ENCODE results near the gene CIBAR2. TPM values are rescaled to one million over a fixed set of nuclear protein-coding genes. Genes with fewer than 3 reads are reported as not detected.
"Not testable (repeated sequence)": the region's sequence is repeated elsewhere in the genome, so short reads cannot be mapped to it uniquely, and the experiment has no call there.

CIBAR2 gene
- total RNA-seq, 1 experiment from 2014 or later, result not detected

DNA sequence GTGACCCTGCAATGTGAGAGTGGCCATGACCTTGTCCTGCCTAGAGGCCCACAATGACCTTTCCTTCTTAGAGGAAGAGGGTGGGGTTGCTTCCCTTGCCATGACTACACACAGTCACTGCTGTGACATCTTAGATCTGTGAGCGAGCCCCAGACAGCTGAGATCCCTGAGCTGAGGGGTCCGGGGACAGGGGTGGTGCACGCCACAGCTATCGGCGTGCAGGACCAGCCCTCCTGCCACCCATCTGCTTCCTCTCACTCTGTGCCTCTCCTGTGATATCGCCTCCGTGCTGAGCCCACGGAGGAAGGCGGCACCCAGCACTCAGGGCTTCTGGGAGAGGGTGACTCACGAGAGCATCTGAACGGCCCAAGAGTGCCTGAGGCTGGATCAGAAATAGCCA lies 49.4 kb downstream of the CIBAR2 start:
- DNase-seq (ENCODE audit: low read depth), result no peak

DNA sequence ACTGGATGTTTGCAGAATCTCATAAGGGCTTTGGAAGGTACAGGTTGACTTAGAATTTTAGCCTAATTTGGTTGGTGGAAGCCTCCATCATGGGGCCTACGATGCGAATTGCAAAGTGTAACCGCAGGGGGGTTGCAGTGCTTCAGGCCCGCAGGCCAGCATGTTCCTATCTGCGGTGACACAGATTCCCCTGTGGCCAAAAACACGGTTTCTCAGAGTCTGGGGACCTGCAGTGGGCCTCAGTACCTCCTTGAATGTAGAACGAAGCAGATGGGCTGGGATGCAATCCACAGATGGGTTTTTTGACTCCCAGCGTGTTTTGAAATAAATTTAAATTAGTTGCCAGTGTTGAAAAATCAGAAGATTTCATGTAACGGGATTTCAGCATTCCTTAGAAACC lies 49.9 kb downstream of the CIBAR2 start:
- DNase-seq (ENCODE audit: low read depth), result no peak

- no peak for DNase-seq (ENCODE audit: low read depth)
Observed at GRCh38 chr16:85061566-85061965, 50.7 kb downstream of the CIBAR2 start.

DNA sequence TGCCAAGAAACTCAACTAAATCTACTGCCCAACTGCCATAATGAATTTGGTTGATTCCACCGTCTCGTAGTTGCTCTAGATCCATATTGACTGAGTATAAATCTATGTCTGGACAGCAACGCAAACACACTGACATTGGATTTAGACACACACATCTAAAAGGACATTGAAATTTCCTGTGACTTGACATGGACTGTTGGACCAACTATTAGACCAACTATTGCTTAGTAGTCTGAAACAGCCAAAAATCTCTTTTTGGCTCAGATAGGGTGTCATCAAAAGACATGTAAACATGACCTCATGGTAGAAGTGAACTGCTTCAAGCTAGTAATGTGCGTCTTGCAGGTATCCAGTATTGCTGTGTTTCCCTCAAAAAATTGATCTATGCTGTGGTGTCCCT lies 53.4 kb downstream of the CIBAR2 start:
- DNase-seq (ENCODE audit: low read depth), result no peak

GRCh38 chr16:85057948-85058347 lies 54.3 kb downstream of the CIBAR2 start:
- no peak for DNase-seq (ENCODE audit: low read depth)

DNA sequence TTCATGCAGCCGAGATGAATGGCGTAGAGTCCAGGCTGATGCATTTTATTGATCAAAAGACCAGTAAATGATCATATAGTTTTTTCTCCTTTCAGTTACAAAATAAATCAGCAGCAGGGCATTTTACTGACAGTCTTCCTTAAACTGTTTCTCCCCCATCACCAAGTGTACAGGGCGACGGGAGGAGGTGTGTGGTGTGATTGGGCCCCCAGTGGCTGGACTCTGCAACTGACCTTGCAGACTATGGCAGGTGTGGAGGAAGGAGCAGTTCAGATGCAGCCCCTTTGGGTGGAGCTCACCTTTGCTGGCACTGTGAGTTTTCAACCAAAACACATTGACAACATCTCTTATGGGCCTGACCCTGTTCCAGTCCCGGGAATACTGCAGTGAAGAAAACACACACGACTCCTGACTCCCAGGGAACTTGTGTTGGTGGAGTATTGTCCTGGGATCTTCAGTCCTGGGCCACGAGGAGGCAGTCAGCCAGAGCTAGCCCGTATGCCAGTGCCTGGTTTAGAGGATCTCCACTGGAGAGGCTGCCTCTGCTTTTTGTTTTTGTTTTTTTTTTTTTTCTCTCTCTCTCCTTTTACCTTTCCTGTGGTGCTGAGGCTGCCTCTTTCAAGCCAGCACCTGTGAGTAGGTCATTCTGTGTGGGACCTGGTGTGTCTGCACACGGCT lies 54.9 kb downstream of the CIBAR2 start:
- no peak for DNase-seq (ENCODE audit: low read depth)

DNA sequence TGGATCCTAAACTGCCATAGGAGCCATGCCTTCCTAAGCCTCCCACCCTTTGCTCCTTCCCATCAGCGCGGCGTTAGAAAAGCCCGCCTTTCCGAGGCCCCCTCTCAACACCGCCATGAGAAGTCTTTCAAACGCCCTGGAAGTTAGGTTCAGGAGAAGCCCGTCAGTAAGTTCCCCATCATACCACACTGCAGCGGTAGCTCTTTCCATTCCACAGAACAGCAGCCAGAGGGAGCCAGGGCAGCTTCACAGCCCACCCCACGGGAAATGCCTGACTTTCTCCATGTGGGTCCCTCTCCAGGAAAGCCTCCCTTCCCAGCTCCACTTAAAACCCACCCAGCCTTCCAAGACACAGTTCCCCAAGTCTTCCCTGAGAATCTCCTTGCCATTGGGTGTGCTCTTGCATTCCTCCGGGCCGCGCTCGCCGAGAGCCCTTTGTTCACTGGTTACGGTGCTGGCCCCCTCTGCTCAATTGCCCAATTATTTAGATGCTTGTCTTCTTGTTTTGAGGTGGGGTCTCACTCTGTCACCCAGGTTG lies 56.0 kb downstream of the CIBAR2 start:
- peak; percentile 22 for DNase-seq (ENCODE audit: low read depth)

GRCh38 chr16:85055493-85056210 lies 56.6 kb downstream of the CIBAR2 start:
- DNase-seq (ENCODE audit: low read depth), result peak; percentile 83

DNA sequence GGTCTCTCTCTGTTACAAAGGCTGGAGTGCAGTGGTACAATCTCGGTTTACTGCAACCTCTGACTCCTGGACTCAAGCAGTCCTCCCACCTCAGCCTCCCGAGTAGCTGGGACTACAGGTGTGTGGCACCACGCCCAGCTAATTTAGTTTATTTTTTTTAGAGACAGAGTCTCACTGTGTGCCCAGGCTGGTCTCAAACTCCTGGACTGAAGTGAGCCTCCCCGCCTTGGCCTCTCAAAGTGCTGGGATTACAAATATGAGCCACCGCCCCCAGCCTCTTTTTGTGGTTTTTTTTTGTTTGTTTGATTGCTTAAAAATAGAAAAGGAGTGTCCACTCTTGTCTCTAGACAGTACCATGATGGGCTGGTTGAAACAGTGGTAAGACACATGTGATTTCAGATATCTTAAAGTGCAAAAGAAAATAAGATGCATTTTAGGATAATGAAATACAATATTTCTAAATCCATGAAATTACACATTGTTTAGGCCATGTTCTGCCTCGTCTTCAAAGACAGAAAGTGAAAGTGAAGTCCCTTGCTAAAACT lies 57.3 kb downstream of the CIBAR2 start:
- DNase-seq (ENCODE audit: low read depth), result no peak

- DNase-seq (ENCODE audit: low read depth), result not testable (repeated sequence)
Observed at GRCh38 chr16:85054321-85054720, 58.0 kb downstream of the CIBAR2 start.

DNA sequence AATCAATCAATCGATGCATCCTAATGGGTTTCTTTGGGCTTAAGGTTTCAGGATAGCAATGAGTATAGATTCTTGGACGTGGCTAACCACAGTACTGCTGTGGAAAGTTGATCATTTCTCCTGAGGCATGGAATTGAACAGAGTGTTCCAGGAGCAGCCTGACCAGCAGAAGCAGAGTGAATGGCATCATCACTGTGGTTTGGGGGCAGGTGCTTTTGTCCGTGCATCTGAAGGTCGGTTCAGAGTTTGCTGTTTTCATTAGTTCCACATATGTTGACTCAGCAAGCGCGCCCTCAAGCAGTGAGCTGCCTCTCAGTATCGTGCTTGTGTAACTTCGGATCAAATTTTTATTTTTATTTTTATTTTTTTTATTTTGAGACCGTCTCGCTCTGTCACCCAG lies 59.7 kb downstream of the CIBAR2 start:
- DNase-seq (ENCODE audit: low read depth), result peak; percentile 91

GRCh38 chr16:85051683-85052082 lies 60.6 kb downstream of the CIBAR2 start:
- DNase-seq (ENCODE audit: low read depth), result no peak

DNA sequence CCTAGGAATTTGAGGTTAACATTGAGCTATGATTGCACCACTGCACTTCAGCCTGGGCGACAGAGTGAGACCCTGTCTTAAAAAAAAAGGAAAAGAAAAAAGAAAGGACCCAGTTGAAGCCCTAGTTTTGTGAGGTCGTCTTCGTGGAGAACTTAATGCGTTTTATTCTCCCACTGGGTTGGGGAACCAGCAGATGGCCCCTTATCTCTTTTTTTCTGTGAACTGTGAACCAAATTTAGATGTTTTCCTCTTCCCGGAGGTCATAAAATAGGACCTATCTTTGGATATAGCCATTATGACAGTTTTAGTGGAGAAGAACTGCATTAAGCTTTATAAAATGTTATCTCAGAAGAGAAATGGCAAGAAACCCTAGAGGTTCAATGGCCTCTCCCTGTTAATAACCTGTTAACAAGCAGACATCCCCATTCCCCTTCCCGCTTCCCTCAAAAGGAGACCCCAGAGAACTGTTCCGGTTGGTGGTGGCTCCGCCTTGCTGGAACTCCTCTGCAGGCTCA lies 61.1 kb downstream of the CIBAR2 start:
- DNase-seq (ENCODE audit: low read depth), result no peak

DNA sequence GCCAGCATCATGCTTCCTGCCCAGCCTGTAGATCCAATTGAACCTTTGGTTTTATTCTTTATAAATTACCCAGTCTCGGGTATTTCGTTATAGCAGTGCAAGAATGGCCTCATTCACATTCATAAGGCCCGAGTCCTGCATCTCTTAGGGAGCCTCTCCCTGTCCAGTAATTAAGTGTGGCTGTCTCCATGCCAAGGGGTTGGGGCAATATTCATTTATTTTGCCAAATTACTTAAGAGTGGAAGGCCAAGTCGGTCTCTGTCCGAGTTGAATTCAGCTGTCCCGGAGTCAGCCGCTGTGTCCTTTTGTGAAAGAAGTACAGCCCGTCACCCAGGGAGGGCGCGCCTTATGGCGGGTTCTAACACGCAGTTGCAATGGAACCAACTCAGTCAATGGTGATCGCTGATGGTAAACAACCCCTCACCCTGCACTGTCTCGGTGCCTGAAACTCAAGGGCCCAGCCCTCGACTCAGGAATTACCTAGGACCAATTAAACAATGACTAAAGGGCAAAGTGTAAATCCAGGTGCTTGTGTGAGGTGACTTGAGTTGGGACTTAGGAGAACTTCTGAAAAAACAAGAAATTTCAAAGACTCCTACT lies 62.5 kb downstream of the CIBAR2 start:
- DNase-seq (ENCODE audit: low read depth), result no peak

- DNase-seq (ENCODE audit: low read depth), result no peak
Observed at GRCh38 chr16:85048921-85049562, 63.2 kb downstream of the CIBAR2 start.

Other genes with a start within 250 kb of the CIBAR2 start
- gene ZDHHC7, start 100.9 kb downstream of the CIBAR2 start, total RNA-seq (2014; rRNA removed), result 73.2 and 75.1 TPM in 2 replicates
- 11.4 and 12.8 TPM in 2 replicates for gene KIAA0513, start 84.7 kb downstream of the CIBAR2 start, total RNA-seq (2014; rRNA removed)